ENCODE data around the gene ZG16.
"Not testable (repeated sequence)": the region's sequence is repeated elsewhere in the genome, so short reads cannot be mapped to it uniquely, and the experiment has no call there.

DNA sequence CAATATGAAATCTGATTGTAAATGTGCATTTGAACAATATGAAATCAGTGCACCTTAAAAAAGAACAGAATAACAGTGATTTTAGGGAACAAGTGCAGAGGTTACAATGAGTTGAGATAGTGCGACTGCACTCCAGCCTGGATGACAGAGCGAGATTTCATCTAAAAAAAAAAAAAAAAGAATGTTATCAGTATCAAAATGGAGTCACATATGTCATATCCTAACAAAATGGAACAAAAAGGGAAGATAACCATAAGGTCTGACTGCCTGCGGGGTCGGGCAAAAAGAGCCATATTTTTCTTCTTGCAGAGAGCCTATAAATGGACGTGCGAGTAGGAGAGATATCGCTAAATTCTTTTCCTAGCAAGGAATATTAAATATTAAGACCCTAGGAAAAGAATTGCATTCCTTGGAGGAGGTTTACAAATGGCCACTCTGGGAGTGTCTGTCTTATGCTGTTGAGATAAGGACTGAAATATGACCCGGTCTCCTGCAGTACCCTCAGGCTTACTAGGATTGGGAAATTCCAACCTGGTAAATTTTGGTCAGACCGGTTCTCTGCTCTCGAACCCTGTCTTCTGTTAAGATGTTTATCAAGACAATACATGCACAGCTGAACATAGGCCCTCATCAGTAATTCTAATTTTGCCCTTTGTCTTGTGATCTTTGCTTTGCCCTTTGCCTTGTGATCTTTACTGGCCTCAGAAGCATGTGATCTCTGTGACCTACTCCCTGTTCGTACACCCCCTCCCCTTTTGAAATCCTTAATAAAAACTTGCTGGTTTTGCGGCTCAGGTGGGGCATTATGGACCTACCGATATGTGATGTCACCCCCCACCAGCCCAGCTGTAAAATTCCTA, 5.3 kb downstream of the ZG16 start:
- TF ChIP-seq, protein P1, sequence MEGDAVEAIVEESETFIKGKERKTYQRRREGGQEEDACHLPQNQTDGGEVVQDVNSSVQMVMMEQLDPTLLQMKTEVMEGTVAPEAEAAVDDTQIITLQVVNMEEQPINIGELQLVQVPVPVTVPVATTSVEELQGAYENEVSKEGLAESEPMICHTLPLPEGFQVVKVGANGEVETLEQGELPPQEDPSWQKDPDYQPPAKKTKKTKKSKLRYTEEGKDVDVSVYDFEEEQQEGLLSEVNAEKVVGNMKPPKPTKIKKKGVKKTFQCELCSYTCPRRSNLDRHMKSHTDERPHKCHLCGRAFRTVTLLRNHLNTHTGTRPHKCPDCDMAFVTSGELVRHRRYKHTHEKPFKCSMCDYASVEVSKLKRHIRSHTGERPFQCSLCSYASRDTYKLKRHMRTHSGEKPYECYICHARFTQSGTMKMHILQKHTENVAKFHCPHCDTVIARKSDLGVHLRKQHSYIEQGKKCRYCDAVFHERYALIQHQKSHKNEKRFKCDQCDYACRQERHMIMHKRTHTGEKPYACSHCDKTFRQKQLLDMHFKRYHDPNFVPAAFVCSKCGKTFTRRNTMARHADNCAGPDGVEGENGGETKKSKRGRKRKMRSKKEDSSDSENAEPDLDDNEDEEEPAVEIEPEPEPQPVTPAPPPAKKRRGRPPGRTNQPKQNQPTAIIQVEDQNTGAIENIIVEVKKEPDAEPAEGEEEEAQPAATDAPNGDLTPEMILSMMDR (IDR thresholded peaks at IDR 0.05; ENCODE audit: low read depth, low read length, missing input control): not testable (repeated sequence)
- not testable (repeated sequence) for TF ChIP-seq FOXA1 (IDR thresholded peaks at IDR 0.05); SP1 (IDR thresholded peaks at IDR 0.05); JUND (IDR thresholded peaks at IDR 0.05); TAF1 (conservative IDR thresholded peaks at IDR 0.05); HNF4G (IDR thresholded peaks at IDR 0.05); EGR1 (IDR thresholded peaks at IDR 0.05; ENCODE audit: low read depth in 2 of 2); RXRA (IDR thresholded peaks at IDR 0.05)
- TF ChIP-seq, protein P2, sequence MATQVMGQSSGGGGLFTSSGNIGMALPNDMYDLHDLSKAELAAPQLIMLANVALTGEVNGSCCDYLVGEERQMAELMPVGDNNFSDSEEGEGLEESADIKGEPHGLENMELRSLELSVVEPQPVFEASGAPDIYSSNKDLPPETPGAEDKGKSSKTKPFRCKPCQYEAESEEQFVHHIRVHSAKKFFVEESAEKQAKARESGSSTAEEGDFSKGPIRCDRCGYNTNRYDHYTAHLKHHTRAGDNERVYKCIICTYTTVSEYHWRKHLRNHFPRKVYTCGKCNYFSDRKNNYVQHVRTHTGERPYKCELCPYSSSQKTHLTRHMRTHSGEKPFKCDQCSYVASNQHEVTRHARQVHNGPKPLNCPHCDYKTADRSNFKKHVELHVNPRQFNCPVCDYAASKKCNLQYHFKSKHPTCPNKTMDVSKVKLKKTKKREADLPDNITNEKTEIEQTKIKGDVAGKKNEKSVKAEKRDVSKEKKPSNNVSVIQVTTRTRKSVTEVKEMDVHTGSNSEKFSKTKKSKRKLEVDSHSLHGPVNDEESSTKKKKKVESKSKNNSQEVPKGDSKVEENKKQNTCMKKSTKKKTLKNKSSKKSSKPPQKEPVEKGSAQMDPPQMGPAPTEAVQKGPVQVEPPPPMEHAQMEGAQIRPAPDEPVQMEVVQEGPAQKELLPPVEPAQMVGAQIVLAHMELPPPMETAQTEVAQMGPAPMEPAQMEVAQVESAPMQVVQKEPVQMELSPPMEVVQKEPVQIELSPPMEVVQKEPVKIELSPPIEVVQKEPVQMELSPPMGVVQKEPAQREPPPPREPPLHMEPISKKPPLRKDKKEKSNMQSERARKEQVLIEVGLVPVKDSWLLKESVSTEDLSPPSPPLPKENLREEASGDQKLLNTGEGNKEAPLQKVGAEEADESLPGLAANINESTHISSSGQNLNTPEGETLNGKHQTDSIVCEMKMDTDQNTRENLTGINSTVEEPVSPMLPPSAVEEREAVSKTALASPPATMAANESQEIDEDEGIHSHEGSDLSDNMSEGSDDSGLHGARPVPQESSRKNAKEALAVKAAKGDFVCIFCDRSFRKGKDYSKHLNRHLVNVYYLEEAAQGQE (IDR thresholded peaks at IDR 0.05): not testable (repeated sequence)
- TF ChIP-seq, protein P3, sequence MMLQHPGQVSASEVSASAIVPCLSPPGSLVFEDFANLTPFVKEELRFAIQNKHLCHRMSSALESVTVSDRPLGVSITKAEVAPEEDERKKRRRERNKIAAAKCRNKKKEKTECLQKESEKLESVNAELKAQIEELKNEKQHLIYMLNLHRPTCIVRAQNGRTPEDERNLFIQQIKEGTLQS (IDR thresholded peaks at IDR 0.05): not testable (repeated sequence)
- TF ChIP-seq, protein P4, sequence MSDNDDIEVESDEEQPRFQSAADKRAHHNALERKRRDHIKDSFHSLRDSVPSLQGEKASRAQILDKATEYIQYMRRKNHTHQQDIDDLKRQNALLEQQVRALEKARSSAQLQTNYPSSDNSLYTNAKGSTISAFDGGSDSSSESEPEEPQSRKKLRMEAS (IDR thresholded peaks at IDR 0.05): not testable (repeated sequence)

Measured in liver (tissue), 3 donors.